HG02588 (cell line): ENCODE results near the gene UCK2.
"Not testable (repeated sequence)": the region's sequence is repeated elsewhere in the genome, so short reads cannot be mapped to it uniquely, and the experiment has no call there.

Experiments
- ATAC-seq: cut with Tn5 transposase; IDR thresholded peaks from one replicate; pipeline ENCODE4 v1.9.1; 2021; ENCODE audit warnings: mild to moderate bottlenecking, moderate library complexity; ENCODE audit not compliant: unreplicated experiment

The UCK2 gene

GRCh38 chr1:165827268-165828102 is at the start of gene UCK2:
TSS of gene UCK2 (plus strand) at chr1:165827614. CDS start at chr1:165827834, 220 bp downstream.
- peak; percentile 69 for ATAC-seq

DNA sequence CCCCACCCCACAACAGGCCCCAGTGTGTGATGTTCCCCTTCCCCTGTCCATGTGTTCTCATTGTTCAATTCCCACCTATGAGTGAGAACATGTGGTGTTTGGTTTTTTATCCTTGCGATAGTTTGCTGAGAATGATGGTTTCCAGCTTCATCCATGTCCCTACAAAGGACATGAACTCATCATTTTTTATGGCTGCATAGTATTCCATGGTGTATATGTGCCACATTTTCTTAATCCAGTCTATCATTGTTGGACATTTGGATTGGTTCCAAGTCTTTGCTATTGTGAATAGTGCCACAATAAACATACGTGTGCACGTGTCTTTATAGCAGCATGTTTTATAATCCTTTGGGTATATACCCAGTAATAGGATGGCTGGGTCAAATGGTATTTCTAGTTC is 49.2 kb upstream of the UCK2 start:
- ATAC-seq: not testable (repeated sequence)

DNA sequence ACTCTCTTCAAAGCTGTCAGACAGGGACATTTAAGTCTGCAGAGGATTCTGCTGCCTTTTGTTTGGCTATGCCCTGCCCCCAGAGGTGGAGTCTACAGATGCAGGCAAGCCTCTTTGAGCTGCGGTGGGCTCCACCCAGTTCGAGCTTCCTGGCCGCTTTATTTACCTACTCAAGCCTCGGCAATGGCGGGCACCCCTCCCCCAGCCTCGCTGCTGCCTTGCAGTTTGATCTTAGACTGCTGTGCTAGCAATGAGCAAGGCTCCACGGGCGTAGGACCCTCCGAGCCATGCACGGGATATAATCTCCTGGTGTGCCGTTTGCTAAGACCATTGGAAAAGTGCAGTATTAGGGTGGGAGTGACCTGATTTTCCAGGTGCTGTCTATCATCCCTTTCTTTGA is 43.9 kb upstream of the UCK2 start:
- not testable (repeated sequence) for ATAC-seq

GRCh38 chr1:165787741-165788140 is 39.7 kb upstream of the UCK2 start:
- ATAC-seq: no peak

DNA sequence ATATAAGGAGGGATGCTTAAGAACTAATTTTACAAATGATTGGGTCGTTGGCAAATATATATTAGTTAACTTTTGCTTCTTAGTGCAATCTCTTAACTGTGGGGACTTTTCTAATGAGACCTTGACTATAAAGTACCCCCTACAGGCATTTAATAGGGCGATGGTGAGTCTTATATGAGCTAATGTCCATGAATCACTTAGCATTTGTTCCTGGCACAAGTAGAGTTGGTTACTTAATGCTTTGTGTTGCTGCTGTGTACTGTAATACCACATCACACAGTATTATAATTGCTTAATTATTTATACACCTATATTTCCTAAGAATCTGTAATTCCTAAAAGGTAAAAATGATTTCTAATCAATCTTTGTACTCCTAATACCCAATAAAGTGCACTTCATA is 33.5 kb upstream of the UCK2 start:
- no peak for ATAC-seq

- ATAC-seq: no peak
Measured at GRCh38 chr1:165795894-165796293, 31.5 kb upstream of the UCK2 start.

DNA sequence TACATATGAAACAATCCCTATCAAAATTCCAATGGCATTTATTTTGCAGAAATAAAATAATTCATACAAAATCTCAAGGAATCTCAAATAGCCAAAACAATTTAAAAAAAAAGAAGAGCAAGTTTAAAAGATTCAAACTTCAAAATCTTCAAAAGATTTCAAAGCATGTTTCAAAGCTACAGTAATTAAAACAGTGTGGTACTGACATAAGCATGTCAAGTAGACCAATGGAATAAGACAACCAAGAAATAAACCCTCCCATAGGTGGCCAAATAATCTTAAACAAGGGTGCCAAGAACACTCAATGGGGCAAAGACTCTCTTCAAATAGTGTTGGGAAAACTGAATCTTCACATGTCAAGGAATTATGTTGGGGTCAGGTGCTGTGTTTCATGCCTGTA is 28.0 kb upstream of the UCK2 start:
- no peak for ATAC-seq

DNA sequence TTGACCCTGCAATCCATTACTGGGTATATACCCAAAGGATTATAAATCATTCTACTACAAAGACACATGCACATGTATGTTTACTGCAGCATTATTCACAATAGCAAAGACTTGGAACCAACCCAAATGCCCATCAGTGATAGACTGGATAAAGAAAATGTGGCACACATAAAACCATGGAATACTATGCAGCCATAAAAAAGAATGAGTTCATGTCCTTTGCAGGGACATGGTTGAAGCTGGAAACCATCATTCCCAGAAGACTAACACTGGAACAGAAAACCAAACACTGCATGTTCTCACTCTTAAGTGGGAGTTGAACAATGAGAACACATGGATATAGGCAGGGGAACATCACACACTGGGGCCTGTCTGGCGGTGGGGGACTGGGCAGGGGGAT is 22.9 kb upstream of the UCK2 start:
- not testable (repeated sequence) for ATAC-seq

DNA sequence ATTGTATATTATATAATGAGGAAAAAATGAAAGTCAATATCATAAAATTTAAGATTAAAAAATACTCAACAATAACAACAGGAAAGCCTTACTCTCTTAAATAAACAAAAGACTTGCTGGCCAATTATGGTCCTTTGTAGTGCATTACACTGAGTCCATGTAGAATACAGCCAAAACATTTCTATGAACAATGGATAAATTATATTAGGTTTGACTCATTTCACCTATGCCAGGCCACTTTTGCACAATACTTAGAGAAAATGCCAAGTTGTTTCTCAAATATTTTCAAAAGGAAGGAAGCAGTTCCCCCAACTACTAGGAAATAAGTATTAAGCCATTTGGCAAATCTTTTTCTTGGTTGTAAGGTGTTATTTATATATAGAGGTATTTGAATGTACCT is 19.8 kb upstream of the UCK2 start:
- no peak for ATAC-seq

DNA sequence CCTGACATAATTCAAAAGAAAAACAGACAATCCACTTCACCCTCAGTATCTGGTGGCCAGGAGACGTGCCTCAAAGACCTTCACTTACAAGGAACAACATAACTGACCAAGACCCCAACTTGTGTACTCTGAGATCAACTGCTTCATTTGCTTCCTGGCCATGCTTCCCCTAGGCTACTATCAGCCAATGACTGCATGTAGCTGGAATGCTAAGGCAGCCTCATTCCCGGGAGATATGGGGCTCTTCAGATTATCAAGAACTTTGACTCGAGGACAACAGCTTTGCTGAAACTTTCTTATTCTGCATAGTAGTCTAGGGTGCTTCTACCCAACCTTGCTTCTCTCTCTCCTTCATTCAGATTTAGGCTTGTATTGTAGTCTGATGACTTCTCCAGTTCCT is 11.7 kb upstream of the UCK2 start:
- no peak for ATAC-seq

GRCh38 chr1:165816157-165816556 is 11.3 kb upstream of the UCK2 start:
- no peak for ATAC-seq

DNA sequence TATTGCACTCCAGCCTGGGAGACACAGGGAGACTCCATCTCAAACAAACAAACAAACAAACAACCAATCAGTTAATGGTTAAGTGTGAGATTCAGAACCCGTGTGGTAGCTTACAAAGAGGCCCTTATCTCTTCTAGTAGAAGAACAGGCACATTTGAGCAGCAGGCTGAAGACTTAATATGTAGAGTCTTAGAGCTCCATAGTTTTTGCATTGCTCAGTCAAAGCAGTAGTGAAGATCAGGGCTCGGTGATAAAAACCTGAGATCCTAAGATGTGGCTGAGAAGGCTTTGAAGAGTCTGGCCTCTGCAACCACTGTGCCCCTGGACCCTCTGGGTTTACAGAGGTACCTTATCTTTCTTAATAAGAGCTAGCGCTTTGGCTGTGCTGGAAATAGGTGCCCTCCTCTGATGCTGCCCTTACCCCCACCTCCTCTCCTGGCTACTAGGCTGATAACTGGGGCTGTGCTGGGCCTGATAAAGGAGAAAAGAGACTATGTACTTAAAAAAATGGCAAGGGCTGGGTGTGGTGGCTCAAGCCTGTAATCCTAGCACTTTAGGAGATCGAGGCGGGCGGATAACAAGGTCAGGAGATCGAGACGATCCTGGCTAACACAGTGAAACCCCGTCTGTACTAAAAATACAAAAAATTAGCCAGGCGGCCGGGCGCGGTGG is 10.5 kb upstream of the UCK2 start:
- ATAC-seq: no peak

GRCh38 chr1:165823552-165824268 is 3.7 kb upstream of the UCK2 start:
- ATAC-seq: no peak

GRCh38 chr1:165824269-165824643 is 3.2 kb upstream of the UCK2 start:
- ATAC-seq: no peak

GRCh38 chr1:165826565-165827267 is 698 bp upstream of the UCK2 start:
- ATAC-seq: no peak

DNA sequence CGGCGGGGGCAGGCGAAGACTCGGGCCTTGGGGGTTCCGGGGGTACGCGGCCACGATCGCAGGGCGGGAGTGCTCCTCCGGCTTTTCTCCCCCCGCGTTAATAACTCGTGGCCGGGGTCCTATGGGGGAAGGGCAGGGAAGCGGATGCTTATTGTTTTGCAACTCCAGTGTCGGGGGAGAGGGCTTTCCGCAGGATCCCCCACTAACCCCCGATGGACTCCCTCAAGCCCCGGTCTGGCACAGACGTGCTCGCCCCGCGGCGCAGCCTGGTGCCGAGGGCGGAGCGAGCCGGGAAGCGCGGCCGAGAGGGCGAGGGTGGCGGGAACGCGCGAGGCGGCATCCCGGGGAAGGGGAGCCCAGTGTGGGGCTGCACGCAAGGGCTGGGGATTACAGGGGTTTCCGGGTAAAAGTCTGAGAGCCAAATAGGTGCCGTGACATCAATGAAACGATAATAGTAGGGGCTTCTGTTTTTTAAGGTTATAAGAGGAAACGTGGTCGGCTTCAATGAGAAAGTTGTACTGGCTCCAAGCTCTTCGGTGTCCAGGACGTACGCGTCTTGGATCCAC is 772 bp downstream of the UCK2 start:
- ATAC-seq: peak; percentile 41

- no peak for ATAC-seq
Measured at GRCh38 chr1:165828669-165829329, 1.4 kb downstream of the UCK2 start.

GRCh38 chr1:165829888-165830287 is 2.5 kb downstream of the UCK2 start:
- no peak for ATAC-seq

DNA sequence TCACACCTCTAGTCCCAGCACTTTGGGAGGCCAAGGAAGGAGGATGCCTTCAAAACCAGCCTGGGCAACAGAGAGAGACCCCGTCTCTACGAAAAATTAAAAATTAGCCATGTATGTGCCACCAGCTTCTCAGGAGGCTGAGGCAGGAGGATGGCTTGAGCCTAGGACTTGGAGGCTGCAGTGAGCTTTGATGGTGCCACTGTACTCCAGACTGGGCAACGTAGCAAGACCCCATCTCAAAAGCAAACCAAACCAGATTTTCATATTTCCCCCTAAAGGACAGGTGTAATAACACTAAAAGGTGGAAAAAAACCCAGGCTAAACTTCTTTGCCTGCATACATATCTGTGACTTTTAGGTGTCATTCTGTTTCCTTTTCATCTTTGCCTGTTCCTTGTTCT is 3.7 kb downstream of the UCK2 start:
- no peak for ATAC-seq

- no peak for ATAC-seq
Measured at GRCh38 chr1:165832902-165833301, 5.5 kb downstream of the UCK2 start.
